ENCODE data around the gene SLC35A2. TPM values are rescaled to one million over a fixed set of nuclear protein-coding genes. Genes with fewer than 3 reads are reported as not detected.

SLC35A2 gene
- total RNA-seq, 4 donors from 2014 or later, result 6.6 to 13.9 (median 10.0) TPM

DNA sequence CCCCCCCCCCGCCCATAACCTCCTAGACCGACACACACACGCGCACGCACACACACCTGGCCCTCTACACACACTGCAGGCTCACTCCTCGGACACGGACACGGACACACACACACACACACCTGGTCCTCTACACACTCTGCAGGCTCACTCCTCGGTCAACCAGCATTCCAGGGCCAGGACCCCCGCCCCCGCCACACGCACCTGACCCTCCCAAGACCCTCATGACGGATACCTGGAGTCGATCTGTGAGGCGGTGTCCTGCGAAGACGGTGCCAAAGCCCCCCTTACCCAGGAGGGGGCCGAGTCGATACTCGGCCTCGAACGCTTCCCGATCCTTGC lies 6.8 kb upstream of the SLC35A2 start:
- TF ChIP-seq, protein P1, sequence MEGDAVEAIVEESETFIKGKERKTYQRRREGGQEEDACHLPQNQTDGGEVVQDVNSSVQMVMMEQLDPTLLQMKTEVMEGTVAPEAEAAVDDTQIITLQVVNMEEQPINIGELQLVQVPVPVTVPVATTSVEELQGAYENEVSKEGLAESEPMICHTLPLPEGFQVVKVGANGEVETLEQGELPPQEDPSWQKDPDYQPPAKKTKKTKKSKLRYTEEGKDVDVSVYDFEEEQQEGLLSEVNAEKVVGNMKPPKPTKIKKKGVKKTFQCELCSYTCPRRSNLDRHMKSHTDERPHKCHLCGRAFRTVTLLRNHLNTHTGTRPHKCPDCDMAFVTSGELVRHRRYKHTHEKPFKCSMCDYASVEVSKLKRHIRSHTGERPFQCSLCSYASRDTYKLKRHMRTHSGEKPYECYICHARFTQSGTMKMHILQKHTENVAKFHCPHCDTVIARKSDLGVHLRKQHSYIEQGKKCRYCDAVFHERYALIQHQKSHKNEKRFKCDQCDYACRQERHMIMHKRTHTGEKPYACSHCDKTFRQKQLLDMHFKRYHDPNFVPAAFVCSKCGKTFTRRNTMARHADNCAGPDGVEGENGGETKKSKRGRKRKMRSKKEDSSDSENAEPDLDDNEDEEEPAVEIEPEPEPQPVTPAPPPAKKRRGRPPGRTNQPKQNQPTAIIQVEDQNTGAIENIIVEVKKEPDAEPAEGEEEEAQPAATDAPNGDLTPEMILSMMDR (IDR thresholded peaks at IDR 0.05; ENCODE audit: low read depth), result no peak

- TF ChIP-seq, protein P1 (IDR thresholded peaks at IDR 0.05; ENCODE audit: low read depth), result no peak
Observed at GRCh38 chrX:48917139-48918001, 5.9 kb upstream of the SLC35A2 start.

DNA sequence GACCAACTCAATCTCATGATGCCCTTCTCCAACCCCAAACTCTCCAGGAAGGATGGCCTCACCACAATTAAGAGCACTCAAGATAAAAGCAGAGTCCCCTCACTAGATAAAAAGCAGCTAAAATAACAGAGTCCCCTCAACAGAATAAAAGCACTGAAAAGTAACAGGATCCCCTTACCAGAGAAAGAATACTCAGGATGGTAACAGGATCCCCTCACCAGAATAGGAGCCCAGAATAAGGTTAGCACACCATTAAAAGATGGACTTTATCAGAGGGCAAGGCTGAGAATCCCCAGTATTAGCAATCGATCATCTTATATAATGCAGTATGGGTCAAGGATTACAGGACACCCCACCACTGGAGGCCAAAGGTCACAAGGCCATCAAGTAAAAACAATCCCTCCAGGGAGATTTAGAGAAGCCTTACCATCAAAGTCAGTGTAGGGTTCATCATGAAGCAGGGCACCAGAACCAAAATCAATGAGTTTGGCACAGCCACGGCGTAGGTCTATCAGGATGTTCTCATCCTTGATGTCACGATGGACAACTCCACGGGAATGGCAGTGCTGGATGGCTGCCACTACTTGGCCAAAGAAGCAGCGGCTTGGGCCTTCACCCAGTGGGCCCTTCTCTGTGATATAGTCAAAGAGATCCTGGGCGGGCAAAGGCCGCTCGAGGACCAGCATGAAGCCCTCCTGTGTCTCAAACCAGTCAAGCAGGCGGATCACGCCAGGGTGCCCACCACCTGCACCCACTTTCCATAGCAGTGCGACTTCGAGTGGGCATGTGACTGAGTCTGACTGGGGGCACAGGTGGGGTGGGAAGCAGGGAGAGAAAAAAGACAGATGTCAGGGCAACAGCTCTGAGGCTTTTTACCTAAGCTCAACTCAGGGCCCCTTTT lies 3.4 kb upstream of the SLC35A2 start:
- TF ChIP-seq, protein P1 (IDR thresholded peaks at IDR 0.05; ENCODE audit: low read depth), result no peak

- TF ChIP-seq, protein P1 (IDR thresholded peaks at IDR 0.05; ENCODE audit: low read depth), result no peak
Observed at GRCh38 chrX:48913605-48914366, 2.3 kb upstream of the SLC35A2 start.

- TF ChIP-seq, protein P1 (IDR thresholded peaks at IDR 0.05; ENCODE audit: low read depth), result no peak
Observed at GRCh38 chrX:48910926-48911411, 477 bp downstream of the SLC35A2 start.

DNA sequence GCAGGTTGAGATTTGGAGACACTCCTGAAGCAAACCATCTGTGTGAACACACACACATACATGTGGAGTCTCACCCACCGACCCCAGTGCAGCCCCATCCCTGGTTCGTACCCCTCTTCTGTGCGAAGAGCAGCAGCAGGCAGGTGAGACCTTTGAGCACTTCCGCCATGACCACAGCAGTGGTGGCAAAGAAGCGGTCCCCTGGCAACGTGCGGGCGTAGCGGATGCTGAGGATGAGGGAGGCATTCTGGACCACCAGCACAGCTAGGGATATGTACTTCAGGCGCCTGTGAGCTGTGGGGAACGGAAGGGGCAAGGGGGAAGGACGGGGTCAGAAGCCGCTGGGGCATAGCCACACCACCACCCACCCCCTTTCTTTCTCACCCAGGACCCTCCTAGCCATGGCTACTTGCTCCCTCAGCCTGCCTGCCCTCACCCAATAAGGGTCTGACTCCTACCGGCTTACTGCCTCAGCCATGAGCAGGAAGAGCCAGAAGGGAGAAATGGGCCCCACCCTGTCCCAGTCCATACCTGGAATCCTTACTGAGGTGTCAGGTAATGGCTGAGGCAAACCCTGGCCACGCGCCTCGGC lies 1.6 kb downstream of the SLC35A2 start:
- TF ChIP-seq, protein P1 (IDR thresholded peaks at IDR 0.05; ENCODE audit: low read depth), result no peak

All from subcutaneous adipose tissue (tissue), 4 donors.